Nephron (organoid): Measurements from ENCODE around the gene OR4D2.
A peak's percentile ranks its signal among the peaks of the same experiment; 100 is the strongest.

Experiments
- H3K27ac Mint-ChIP-seq, 3 experiments: 2 replicates each; pipeline ENCODE4 v1.8.0; 2020; ENCODE audit warnings: mixed read lengths in 3 of 3, mild to moderate bottlenecking in 2 of 3, moderate library complexity in 1 of 3
- H3K27me3 Mint-ChIP-seq: 2 replicates; pipeline ENCODE4 v1.8.0; 2021; ENCODE audit warnings: low read depth, mild to moderate bottlenecking, moderate library complexity, mixed read lengths
- H3K36me3 Mint-ChIP-seq: 2 replicates; pipeline ENCODE4 v1.8.0; 2020; ENCODE audit warnings: low read depth, mixed read lengths
- H3K4me1 Mint-ChIP-seq: 2 replicates; pipeline ENCODE4 v1.8.0; 2020; ENCODE audit warnings: mixed read lengths
- H3K4me3 Mint-ChIP-seq, 3 experiments: 2 replicates each; pipeline ENCODE4 v1.8.0; 2020; ENCODE audit warnings: mild to moderate bottlenecking in 3 of 3, mixed read lengths in 3 of 3, moderate library complexity in 2 of 3
- H3K9me3 Mint-ChIP-seq: 2 replicates; pipeline ENCODE4 v1.8.0; 2020; ENCODE audit warnings: mixed read lengths
- TF ChIP-seq, protein P1 (sequence below), 3 experiments: fragments of 200-600 bp; sonication (generic); IDR thresholded peaks; one replicate each; pipeline ENCODE4 v1.5.0; 2021; ENCODE audit warnings: antibody characterized with exemption in 3 of 3; ENCODE audit not compliant: unreplicated experiment in 3 of 3

Gene OR4D2

DNA sequence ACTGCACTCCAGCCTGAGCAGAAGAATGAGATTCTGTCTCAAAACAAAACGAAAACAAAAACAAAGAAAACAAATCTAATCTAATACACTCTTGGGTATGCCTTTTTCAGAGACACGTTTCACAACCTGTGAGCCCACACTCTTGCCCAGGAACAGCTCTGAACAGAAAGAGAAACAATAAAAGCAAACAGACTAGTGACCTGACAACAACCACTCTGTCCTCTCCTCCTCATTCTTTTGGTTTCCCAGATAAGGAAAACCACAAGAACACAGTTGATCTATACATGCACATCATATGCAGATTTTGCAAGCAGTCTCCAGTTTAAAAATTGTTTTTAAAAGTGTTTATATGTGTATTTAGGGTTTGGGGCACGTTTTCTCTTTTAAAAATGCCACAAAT, 51.0 kb downstream of the OR4D2 start:
- peaks cover 6% of the 10 kb centered on the region for H3K4me1 Mint-ChIP-seq
- H3K36me3 Mint-ChIP-seq = peaks cover 14% of the 10 kb centered on the region

DNA sequence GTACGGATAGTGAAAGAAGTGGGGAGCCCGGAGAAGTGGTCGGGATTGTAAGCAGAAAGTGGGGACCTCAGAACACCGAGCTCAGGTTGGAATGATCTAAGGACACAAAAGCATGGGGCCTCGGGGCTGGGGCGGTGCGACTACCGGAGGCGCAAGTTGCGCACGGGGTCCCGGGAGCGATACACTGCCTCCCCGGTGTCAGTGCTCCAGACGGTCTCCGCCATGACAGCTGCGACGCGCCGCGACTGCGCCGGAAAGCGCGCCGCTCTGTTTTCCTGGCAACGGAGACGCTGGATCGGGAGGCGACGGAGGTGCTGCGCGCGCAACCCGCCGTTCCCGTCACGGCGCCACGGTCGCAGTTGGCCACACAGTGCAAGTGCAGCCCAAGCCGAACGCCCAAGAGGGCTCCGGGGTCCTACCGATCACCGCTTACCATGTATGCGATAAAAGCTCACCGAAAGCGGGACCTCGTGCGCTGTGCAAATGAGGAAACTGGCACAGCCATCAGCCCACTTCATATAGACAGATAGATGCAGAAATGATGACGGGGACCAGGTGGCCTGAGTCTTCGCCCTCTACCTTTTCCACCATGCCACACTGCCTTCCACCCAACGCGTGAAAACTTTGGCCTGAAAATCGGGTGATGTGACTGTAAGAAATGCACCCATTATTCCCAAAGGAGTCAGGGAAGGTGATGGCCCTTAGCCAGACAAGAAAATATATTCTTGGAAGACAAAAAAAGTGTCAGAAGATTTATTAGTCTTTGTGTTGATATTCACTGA, 52.4 kb downstream of the OR4D2 start, which contains the start of gene MKS1:
Gene MKS1 (minus strand): TSS at position 249 of the 782 bp plus-strand sequence. CDS start 25 bp downstream, at position 224.
- Mint-ChIP-seq H3K36me3 (peaks cover 4% of the 10 kb centered on the region), H3K9me3 (no peaks in the 10 kb centered on the region), H3K4me1 (peaks cover 6% of the 10 kb centered on the region), H3K4me3 (peak within 1 kb of the TSS; percentile 90 to 94 (median 92)), H3K27me3 (peaks cover 15% of the 10 kb centered on the region), H3K27ac (peak within 1 kb of the TSS; percentile 48 to 90 (median 62))
- TF ChIP-seq, protein P1, sequence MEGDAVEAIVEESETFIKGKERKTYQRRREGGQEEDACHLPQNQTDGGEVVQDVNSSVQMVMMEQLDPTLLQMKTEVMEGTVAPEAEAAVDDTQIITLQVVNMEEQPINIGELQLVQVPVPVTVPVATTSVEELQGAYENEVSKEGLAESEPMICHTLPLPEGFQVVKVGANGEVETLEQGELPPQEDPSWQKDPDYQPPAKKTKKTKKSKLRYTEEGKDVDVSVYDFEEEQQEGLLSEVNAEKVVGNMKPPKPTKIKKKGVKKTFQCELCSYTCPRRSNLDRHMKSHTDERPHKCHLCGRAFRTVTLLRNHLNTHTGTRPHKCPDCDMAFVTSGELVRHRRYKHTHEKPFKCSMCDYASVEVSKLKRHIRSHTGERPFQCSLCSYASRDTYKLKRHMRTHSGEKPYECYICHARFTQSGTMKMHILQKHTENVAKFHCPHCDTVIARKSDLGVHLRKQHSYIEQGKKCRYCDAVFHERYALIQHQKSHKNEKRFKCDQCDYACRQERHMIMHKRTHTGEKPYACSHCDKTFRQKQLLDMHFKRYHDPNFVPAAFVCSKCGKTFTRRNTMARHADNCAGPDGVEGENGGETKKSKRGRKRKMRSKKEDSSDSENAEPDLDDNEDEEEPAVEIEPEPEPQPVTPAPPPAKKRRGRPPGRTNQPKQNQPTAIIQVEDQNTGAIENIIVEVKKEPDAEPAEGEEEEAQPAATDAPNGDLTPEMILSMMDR (IDR thresholded peaks at IDR 0.05; ENCODE audit: unreplicated experiment in 3 of 3) = peak; percentile 74 to 84 (median 81)

More for the DNA sequence above, 51.0 kb downstream of the OR4D2 start:
- peak overlapping the region; percentile 69 to 71 (median 69) for H3K4me3 Mint-ChIP-seq
- no peak overlapping the region for H3K27ac Mint-ChIP-seq
- no peaks in the 10 kb centered on the region for H3K9me3 Mint-ChIP-seq
- TF ChIP-seq, protein P1 (IDR thresholded peaks at IDR 0.05; ENCODE audit: unreplicated experiment in 3 of 3) = no peak
- H3K27me3 Mint-ChIP-seq = peaks cover 7% of the 10 kb centered on the region

DNA sequence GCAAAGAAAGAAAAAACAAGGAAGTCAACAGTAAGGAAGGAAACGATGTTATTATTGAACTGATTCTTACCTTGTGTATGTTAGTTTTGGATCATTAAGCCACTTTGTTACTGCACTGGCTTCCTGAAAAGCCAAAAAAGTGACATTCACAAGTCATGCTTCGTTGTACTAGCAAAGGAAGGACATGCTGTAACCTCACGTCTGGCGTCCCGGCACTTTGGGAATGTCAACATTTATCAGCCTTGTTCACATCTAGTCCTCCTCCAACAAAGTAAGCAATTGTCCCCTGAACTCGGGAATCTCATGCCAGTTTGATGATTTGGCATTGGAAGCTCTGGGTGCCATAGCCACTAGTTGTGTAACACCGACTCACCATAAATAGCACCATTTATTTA, 53.0 kb downstream of the OR4D2 start:
- H3K4me3 Mint-ChIP-seq = peak overlapping the region; percentile 90 to 94 (median 92)
- TF ChIP-seq, protein P1 (IDR thresholded peaks at IDR 0.05; ENCODE audit: unreplicated experiment in 3 of 3) = no peak
- peaks cover 4% of the 10 kb centered on the region for H3K36me3 Mint-ChIP-seq

More for the DNA sequence above, 53.0 kb downstream of the OR4D2 start:
- Mint-ChIP-seq H3K4me1 (peaks cover 6% of the 10 kb centered on the region), H3K9me3 (no peaks in the 10 kb centered on the region), H3K27ac (peak overlapping the region; percentile 48 to 90 (median 62)), H3K27me3 (peaks cover 19% of the 10 kb centered on the region)
